Measurements from ENCODE around the gene TECPR2.

Gene TECPR2

GRCh38 chr14:102472791-102473150 is 110.0 kb downstream of the TECPR2 start:
- no peak for DNase-seq

- DNase-seq, result no peak
Measured at GRCh38 chr14:102473559-102473958, 110.8 kb downstream of the TECPR2 start.

GRCh38 chr14:102474934-102475333 is 112.2 kb downstream of the TECPR2 start:
- DNase-seq, result no peak

- no peak for DNase-seq
Measured at GRCh38 chr14:102479107-102479506, 116.4 kb downstream of the TECPR2 start.

- no peak for DNase-seq
Measured at GRCh38 chr14:102479777-102480176, 117.0 kb downstream of the TECPR2 start.

GRCh38 chr14:102481371-102481770 is 118.6 kb downstream of the TECPR2 start:
- no peak for DNase-seq

GRCh38 chr14:102481791-102482238 is 119.1 kb downstream of the TECPR2 start:
- DNase-seq, result no peak

GRCh38 chr14:102484316-102484715 is 121.6 kb downstream of the TECPR2 start:
- no peak for DNase-seq

- no peak for DNase-seq
Measured at GRCh38 chr14:102485693-102486512, 123.2 kb downstream of the TECPR2 start.

GRCh38 chr14:102486513-102487203 is 123.9 kb downstream of the TECPR2 start:
- DNase-seq, result no peak

- no peak for DNase-seq
Measured at GRCh38 chr14:102487204-102487577, 124.5 kb downstream of the TECPR2 start.

GRCh38 chr14:102490456-102490855 is 127.7 kb downstream of the TECPR2 start:
- DNase-seq, result no peak

GRCh38 chr14:102491366-102491765 is 128.6 kb downstream of the TECPR2 start:
- DNase-seq, result no peak

- DNase-seq, result no peak
Measured at GRCh38 chr14:102491786-102492530, 129.2 kb downstream of the TECPR2 start.

- no peak for DNase-seq
Measured at GRCh38 chr14:102492531-102492910, 129.8 kb downstream of the TECPR2 start.

GRCh38 chr14:102493096-102493495 is 130.4 kb downstream of the TECPR2 start:
- DNase-seq, result no peak

- no peak for DNase-seq
Measured at GRCh38 chr14:102493585-102493984, 130.8 kb downstream of the TECPR2 start.

- no peak for DNase-seq
Measured at GRCh38 chr14:102495491-102496330, 133.0 kb downstream of the TECPR2 start.

GRCh38 chr14:102496331-102496691 is 133.6 kb downstream of the TECPR2 start:
- DNase-seq, result no peak

GRCh38 chr14:102496958-102497744 is 134.4 kb downstream of the TECPR2 start:
- DNase-seq, result no peak

GRCh38 chr14:102497998-102498677 is 135.4 kb downstream of the TECPR2 start:
- no peak for DNase-seq

Measured in activated CD8-positive, alpha-beta memory T cell treated with anti-CD3 and anti-CD28 coated beads for 24 hours (primary cell).